ENCODE results near the gene NUMA1. TPM values are rescaled to one million over a fixed set of nuclear protein-coding genes. Genes with fewer than 3 reads are reported as not detected.
A peak's percentile ranks its signal among the peaks of the same experiment; 100 is the strongest.

The NUMA1 gene
- total RNA-seq, 4 donors from 2014 or later, result 163 to 272 (median 202) TPM

- Histone ChIP-seq H3K36me3 (peaks cover 0 to 35% of the 10 kb centered on the region in 2 donors), H3K4me1 (no peaks in the 10 kb centered on the region), H3K27me3 (no peaks in the 10 kb centered on the region), H3K27ac (no peak overlapping the region), H3K4me3 (no peak overlapping the region), H3K9me3 (no peaks in the 10 kb centered on the region)
- TF ChIP-seq POLR2A (IDR thresholded peaks at IDR 0.05), result no peak
- no peak for TF ChIP-seq CTCF (IDR thresholded peaks at IDR 0.05 in 4 of 5, conservative IDR thresholded peaks at IDR 0.05 in 1 of 5)
- DNase-seq (no peak), ATAC-seq (no peak)
- in situ Hi-C loops (cut with MboI; ENCODE audit: low sequenced_read_pairs in 4 of 4) (no loop called here), intact Hi-C loops (cut with DNase I; ENCODE audit: low total_unique reads) (no loop called here)
Observed at GRCh38 chr11:71964641-71965040, 115.7 kb downstream of the NUMA1 start.

- peaks cover 0 to 28% of the 10 kb centered on the region in 2 donors for H3K36me3 ChIP-seq
Observed at GRCh38 chr11:71963468-71963867, 116.9 kb downstream of the NUMA1 start.

GRCh38 chr11:71962428-71963038 is 117.8 kb downstream of the NUMA1 start:
- DNase-seq (no peak), ATAC-seq (no peak)
- H3K36me3 ChIP-seq, result peaks cover 0 to 24% of the 10 kb centered on the region in 2 donors
- H3K27ac ChIP-seq, result peak overlapping the region in 3 of 4 donors; percentile 5 to 38 (median 33)
- TF ChIP-seq CTCF (IDR thresholded peaks at IDR 0.05 in 4 of 5, conservative IDR thresholded peaks at IDR 0.05 in 1 of 5) (no peak), POLR2A (IDR thresholded peaks at IDR 0.05) (no peak)
- no peaks in the 10 kb centered on the region for H3K9me3 ChIP-seq
- H3K4me3 ChIP-seq, result no peak overlapping the region
- H3K27me3 ChIP-seq, result no peaks in the 10 kb centered on the region
- in situ Hi-C loops (cut with MboI; ENCODE audit: low sequenced_read_pairs in 4 of 4) (no loop called here), intact Hi-C loops (cut with DNase I; ENCODE audit: low total_unique reads) (no loop called here)
- no peaks in the 10 kb centered on the region for H3K4me1 ChIP-seq

More at GRCh38 chr11:71963468-71963867, 116.9 kb downstream of the NUMA1 start:
- TF ChIP-seq POLR2A (IDR thresholded peaks at IDR 0.05), result no peak
- Histone ChIP-seq H3K4me1 (no peaks in the 10 kb centered on the region), H3K4me3 (no peak overlapping the region), H3K27me3 (no peaks in the 10 kb centered on the region), H3K9me3 (no peaks in the 10 kb centered on the region), H3K27ac (no peak overlapping the region)
- intact Hi-C loops (cut with DNase I; ENCODE audit: low total_unique reads) (no loop called here), in situ Hi-C loops (cut with MboI; ENCODE audit: low sequenced_read_pairs in 4 of 4) (no loop called here)
- no peak for DNase-seq
- ATAC-seq, result no peak

GRCh38 chr11:71955898-71956456 is 124.4 kb downstream of the NUMA1 start:
- no peak for TF ChIP-seq POLR2A (IDR thresholded peaks at IDR 0.05)
- TF ChIP-seq CTCF (IDR thresholded peaks at IDR 0.05 in 4 of 5, conservative IDR thresholded peaks at IDR 0.05 in 1 of 5), result no peak
- H3K27ac ChIP-seq, result no peak overlapping the region
- no peaks in the 10 kb centered on the region for H3K9me3 ChIP-seq
- no peaks in the 10 kb centered on the region for H3K27me3 ChIP-seq
- in situ Hi-C loops (cut with MboI; ENCODE audit: low sequenced_read_pairs in 4 of 4) (no loop called here), intact Hi-C loops (cut with DNase I; ENCODE audit: low total_unique reads) (no loop called here)
- DNase-seq (no peak), ATAC-seq (no peak)
- no peak overlapping the region for H3K4me3 ChIP-seq
- peaks cover 0 to 13% of the 10 kb centered on the region in 2 donors for H3K36me3 ChIP-seq
- peaks cover 21 to 25% of the 10 kb centered on the region in 2 donors for H3K4me1 ChIP-seq

Small RNA genes lying within 50 kb of the gene (microRNA-seq; reads per million reads assigned to microRNA genes)
- 0 to 1.2 reads per million in 2 donors for gene MIR3165 (ENCODE audit: borderline replicate concordance in 2 of 2)

Other genes starting within 250 kb of the NUMA1 start
- not detected for gene DEFB108B, start 247.3 kb downstream of the NUMA1 start, total RNA-seq
- not detected for gene DEFB131B, start 202.1 kb downstream of the NUMA1 start, total RNA-seq
- 10 to 100 TPM in 1 of 4 donors, 1 to 10 TPM in 2, under 1 TPM in 1; 0.75 to 15.9 (median 2.2) TPM for gene XNDC1N, start 151.9 kb downstream of the NUMA1 start, total RNA-seq
- 10 to 100 TPM; 25.0 to 35.5 (median 26.7) TPM for gene RNF121, start 151.5 kb downstream of the NUMA1 start, total RNA-seq
- gene IL18BP, start 81.6 kb downstream of the NUMA1 start, total RNA-seq, result 1 to 10 TPM in 3 of 4 donors, under 1 TPM in 1; 0.91 to 3.0 (median 2.5) TPM
- gene LRRC51, start 308 bp upstream of the NUMA1 start, total RNA-seq, result 1 to 10 TPM; 3.6 to 9.5 (median 5.3) TPM
- 100 to 1,000 TPM in 2 of 4 donors, 10 to 100 TPM in 2; 75.0 to 146 (median 104) TPM for gene LAMTOR1, start 22.8 kb upstream of the NUMA1 start, total RNA-seq
- not detected for gene TOMT, start 25.4 kb upstream of the NUMA1 start, total RNA-seq
- gene ANAPC15, start 32.2 kb upstream of the NUMA1 start, total RNA-seq, result 10 to 100 TPM; 21.2 to 39.3 (median 32.4) TPM
- gene FOLR3, start 55.2 kb upstream of the NUMA1 start, total RNA-seq, result 1 to 10 TPM in 1 of 4 donors, not detected in 3; 1.1 TPM
- gene FOLR1, start 111.6 kb upstream of the NUMA1 start, total RNA-seq, result not detected
- gene FOLR2, start 136.3 kb upstream of the NUMA1 start, total RNA-seq, result 10 to 100 TPM in 3 of 4 donors, 1 to 10 TPM in 1; 7.5 to 14.6 (median 13.0) TPM
- 100 to 1,000 TPM in 3 of 4 donors, 10 to 100 TPM in 1; 75.6 to 112 (median 107) TPM for gene INPPL1, start 144.2 kb upstream of the NUMA1 start, total RNA-seq
- not detected for gene PHOX2A, start 163.6 kb upstream of the NUMA1 start, total RNA-seq

Data from gastrocnemius medialis (tissue), 4 donors.